NK-92 (cell line): ENCODE data around the gene BICD2.

Experiments
- DNase-seq: peaks from one replicate; lab custom pipeline; 2025; ENCODE audit not compliant: unreplicated experiment; lab: John Stamatoyannopoulos, UW

The BICD2 gene

GRCh38 chr9:92716557-92716956 is 48.1 kb downstream of the BICD2 start:
- no peak for DNase-seq

GRCh38 chr9:92715488-92716231 is 49.0 kb downstream of the BICD2 start:
- DNase-seq: no peak

- no peak for DNase-seq
Observed at GRCh38 chr9:92714787-92715487, 49.7 kb downstream of the BICD2 start.

GRCh38 chr9:92714016-92714415 is 50.6 kb downstream of the BICD2 start:
- no peak for DNase-seq

- DNase-seq: no peak
Observed at GRCh38 chr9:92713528-92713927, 51.1 kb downstream of the BICD2 start.

GRCh38 chr9:92712767-92713166 is 51.9 kb downstream of the BICD2 start:
- no peak for DNase-seq

GRCh38 chr9:92711844-92712243 is 52.8 kb downstream of the BICD2 start:
- DNase-seq: no peak

GRCh38 chr9:92711146-92711545 is 53.5 kb downstream of the BICD2 start:
- DNase-seq: no peak

GRCh38 chr9:92710368-92710767 is 54.3 kb downstream of the BICD2 start:
- DNase-seq: no peak

- DNase-seq: no peak
Observed at GRCh38 chr9:92709954-92710353, 54.7 kb downstream of the BICD2 start.

- no peak for DNase-seq
Observed at GRCh38 chr9:92709240-92709639, 55.4 kb downstream of the BICD2 start.

- DNase-seq: no peak
Observed at GRCh38 chr9:92707530-92707929, 57.1 kb downstream of the BICD2 start.

GRCh38 chr9:92706218-92706940 is 58.3 kb downstream of the BICD2 start:
- DNase-seq: no peak

- no peak for DNase-seq
Observed at GRCh38 chr9:92704528-92704927, 60.1 kb downstream of the BICD2 start.

GRCh38 chr9:92696619-92697018 is 68.0 kb downstream of the BICD2 start:
- DNase-seq: no peak

GRCh38 chr9:92686954-92687353 is 77.7 kb downstream of the BICD2 start:
- DNase-seq: no peak

- DNase-seq: no peak
Observed at GRCh38 chr9:92685022-92685421, 79.6 kb downstream of the BICD2 start.

- DNase-seq: no peak
Observed at GRCh38 chr9:92682269-92682668, 82.4 kb downstream of the BICD2 start.

- no peak for DNase-seq
Observed at GRCh38 chr9:92680166-92681119, 84.2 kb downstream of the BICD2 start.

- no peak for DNase-seq
Observed at GRCh38 chr9:92679413-92680165, 85.0 kb downstream of the BICD2 start.
